ENCODE data around the gene B3GNT7.
"Not testable (repeated sequence)": the region's sequence is repeated elsewhere in the genome, so short reads cannot be mapped to it uniquely, and the experiment has no call there.

DNA sequence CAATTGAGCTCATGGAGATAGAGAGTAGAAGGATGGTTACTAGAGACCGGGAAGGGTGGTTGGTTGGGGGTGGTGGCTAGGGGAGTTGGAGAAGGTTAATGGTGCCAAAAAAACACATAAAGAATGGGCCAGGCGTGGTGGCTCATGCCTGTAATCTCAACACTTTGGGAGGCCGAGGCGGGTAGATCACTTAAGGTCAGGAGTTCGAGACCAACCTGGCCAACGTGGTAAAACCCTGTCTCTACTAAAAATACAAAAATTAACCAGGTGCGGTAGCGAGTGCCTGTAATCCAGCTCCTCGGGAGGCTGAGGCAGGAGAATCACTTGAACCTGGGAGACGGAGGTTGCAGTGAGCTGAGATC lies 46.2 kb upstream of the B3GNT7 start:
- TF ChIP-seq, protein P1, sequence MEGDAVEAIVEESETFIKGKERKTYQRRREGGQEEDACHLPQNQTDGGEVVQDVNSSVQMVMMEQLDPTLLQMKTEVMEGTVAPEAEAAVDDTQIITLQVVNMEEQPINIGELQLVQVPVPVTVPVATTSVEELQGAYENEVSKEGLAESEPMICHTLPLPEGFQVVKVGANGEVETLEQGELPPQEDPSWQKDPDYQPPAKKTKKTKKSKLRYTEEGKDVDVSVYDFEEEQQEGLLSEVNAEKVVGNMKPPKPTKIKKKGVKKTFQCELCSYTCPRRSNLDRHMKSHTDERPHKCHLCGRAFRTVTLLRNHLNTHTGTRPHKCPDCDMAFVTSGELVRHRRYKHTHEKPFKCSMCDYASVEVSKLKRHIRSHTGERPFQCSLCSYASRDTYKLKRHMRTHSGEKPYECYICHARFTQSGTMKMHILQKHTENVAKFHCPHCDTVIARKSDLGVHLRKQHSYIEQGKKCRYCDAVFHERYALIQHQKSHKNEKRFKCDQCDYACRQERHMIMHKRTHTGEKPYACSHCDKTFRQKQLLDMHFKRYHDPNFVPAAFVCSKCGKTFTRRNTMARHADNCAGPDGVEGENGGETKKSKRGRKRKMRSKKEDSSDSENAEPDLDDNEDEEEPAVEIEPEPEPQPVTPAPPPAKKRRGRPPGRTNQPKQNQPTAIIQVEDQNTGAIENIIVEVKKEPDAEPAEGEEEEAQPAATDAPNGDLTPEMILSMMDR (IDR thresholded peaks at IDR 0.05; ENCODE audit: insufficient read depth, low read length), result not testable (repeated sequence)
- TF ChIP-seq POLR2AphosphoS5 (IDR thresholded peaks at IDR 0.05; ENCODE audit: low read depth), result not testable (repeated sequence)
